HEK293 (cell line): ENCODE measurements around the gene CORO1C.

Experiments used
- ZNF24 ChIP-seq: fragments of 450-650 bp; formaldehyde crosslinking; IDR thresholded peaks from 2 replicates; pipeline ENCODE4 v1.5.1; 2016; ENCODE audit warnings: missing biosample characterization, missing genetic modification characterization
- TF ChIP-seq, protein P1 (sequence below): fragments of 450-650 bp; formaldehyde crosslinking; conservative IDR thresholded peaks from 2 replicates; pipeline ENCODE4 v1.5.1; 2016; ENCODE audit warnings: low read depth, missing biosample characterization, missing genetic modification characterization
- TF ChIP-seq, protein P2 (sequence below): fragments of 450-650 bp; formaldehyde crosslinking; IDR thresholded peaks from 2 replicates; pipeline ENCODE4 v1.5.1; 2016; ENCODE audit warnings: missing biosample characterization, missing genetic modification characterization
- TF ChIP-seq, protein P3 (sequence below): fragments of 450-650 bp; formaldehyde crosslinking; IDR thresholded peaks from 2 replicates; pipeline ENCODE4 v1.5.1; 2016; ENCODE audit warnings: missing biosample characterization, missing genetic modification characterization, low read depth

DNA sequence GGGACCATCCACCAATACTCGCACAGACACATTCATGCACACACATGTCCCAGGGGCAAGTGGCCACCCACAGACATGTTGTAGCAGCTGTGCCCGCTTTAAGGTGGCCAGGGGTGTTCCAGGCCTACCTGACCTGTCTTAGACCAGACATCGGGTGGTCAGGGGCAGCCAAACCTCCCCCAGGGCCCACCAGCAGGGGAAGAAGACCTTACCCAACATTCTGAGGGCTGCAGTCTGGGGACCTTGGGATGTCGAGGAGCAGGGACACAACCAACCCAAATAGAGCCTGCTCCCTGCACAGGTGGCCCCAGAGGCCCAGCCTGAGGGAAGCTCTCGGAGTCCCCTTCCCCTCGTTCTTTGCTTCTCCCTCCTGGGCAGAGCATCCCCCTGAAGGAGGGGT, 131.8 kb downstream of the CORO1C start:
- TF ChIP-seq ZNF24 = no peak
- TF ChIP-seq, protein P1, sequence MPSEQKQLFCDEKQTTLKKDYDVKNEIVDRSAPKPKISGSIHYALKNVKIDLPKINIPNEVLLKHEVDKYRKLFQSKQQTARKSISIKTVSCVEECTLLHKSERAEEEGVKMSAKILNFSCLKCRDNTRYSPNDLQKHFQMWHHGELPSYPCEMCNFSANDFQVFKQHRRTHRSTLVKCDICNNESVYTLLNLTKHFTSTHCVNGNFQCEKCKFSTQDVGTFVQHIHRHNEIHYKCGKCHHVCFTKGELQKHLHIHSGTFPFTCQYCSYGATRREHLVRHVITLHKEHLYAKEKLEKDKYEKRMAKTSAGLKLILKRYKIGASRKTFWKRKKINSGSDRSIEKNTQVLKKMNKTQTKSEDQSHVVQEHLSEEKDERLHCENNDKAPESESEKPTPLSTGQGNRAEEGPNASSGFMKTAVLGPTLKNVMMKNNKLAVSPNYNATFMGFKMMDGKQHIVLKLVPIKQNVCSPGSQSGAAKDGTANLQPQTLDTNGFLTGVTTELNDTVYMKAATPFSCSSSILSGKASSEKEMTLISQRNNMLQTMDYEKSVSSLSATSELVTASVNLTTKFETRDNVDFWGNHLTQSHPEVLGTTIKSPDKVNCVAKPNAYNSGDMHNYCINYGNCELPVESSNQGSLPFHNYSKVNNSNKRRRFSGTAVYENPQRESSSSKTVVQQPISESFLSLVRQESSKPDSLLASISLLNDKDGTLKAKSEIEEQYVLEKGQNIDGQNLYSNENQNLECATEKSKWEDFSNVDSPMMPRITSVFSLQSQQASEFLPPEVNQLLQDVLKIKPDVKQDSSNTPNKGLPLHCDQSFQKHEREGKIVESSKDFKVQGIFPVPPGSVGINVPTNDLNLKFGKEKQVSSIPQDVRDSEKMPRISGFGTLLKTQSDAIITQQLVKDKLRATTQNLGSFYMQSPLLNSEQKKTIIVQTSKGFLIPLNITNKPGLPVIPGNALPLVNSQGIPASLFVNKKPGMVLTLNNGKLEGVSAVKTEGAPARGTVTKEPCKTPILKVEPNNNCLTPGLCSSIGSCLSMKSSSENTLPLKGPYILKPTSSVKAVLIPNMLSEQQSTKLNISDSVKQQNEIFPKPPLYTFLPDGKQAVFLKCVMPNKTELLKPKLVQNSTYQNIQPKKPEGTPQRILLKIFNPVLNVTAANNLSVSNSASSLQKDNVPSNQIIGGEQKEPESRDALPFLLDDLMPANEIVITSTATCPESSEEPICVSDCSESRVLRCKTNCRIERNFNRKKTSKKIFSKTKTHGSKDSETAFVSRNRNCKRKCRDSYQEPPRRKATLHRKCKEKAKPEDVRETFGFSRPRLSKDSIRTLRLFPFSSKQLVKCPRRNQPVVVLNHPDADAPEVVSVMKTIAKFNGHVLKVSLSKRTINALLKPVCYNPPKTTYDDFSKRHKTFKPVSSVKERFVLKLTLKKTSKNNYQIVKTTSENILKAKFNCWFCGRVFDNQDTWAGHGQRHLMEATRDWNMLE (tag by site-specific recombination) = no peak
- TF ChIP-seq, protein P2, sequence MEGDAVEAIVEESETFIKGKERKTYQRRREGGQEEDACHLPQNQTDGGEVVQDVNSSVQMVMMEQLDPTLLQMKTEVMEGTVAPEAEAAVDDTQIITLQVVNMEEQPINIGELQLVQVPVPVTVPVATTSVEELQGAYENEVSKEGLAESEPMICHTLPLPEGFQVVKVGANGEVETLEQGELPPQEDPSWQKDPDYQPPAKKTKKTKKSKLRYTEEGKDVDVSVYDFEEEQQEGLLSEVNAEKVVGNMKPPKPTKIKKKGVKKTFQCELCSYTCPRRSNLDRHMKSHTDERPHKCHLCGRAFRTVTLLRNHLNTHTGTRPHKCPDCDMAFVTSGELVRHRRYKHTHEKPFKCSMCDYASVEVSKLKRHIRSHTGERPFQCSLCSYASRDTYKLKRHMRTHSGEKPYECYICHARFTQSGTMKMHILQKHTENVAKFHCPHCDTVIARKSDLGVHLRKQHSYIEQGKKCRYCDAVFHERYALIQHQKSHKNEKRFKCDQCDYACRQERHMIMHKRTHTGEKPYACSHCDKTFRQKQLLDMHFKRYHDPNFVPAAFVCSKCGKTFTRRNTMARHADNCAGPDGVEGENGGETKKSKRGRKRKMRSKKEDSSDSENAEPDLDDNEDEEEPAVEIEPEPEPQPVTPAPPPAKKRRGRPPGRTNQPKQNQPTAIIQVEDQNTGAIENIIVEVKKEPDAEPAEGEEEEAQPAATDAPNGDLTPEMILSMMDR (tag by site-specific recombination) = no peak
- TF ChIP-seq, protein P3, sequence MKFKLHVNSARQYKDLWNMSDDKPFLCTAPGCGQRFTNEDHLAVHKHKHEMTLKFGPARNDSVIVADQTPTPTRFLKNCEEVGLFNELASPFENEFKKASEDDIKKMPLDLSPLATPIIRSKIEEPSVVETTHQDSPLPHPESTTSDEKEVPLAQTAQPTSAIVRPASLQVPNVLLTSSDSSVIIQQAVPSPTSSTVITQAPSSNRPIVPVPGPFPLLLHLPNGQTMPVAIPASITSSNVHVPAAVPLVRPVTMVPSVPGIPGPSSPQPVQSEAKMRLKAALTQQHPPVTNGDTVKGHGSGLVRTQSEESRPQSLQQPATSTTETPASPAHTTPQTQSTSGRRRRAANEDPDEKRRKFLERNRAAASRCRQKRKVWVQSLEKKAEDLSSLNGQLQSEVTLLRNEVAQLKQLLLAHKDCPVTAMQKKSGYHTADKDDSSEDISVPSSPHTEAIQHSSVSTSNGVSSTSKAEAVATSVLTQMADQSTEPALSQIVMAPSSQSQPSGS (tag by site-specific recombination) = no peak
